SK-N-MC (cell line): ENCODE results near the gene FAM53B.

Experiments used
- DNase-seq: peaks from one replicate; pipeline ENCODE4 v3.0.0-alpha.2; 2011; ENCODE audit warnings: low read depth, low spot score
- H3K27ac ChIP-seq: fragments of 200-600 bp; sonication (generic); 2 replicates; pipeline ENCODE4 v1.5.1; 2016; ENCODE audit warnings: mixed run types
- H3K36me3 ChIP-seq: fragments of 200-600 bp; sonication (generic); 2 replicates; pipeline ENCODE4 v1.6.1; 2017; ENCODE audit warnings: antibody characterized with exemption, low read length, mixed read lengths; ENCODE audit not compliant: insufficient read depth
- H3K4me3 ChIP-seq: fragments of 200-600 bp; sonication (generic); 2 replicates; pipeline ENCODE4 v1.5.1; 2016
- H3K9ac ChIP-seq: fragments of 200-600 bp; sonication (generic); 2 replicates; pipeline ENCODE4 v1.8.0; 2017; ENCODE audit warnings: mixed run types, mixed read lengths; ENCODE audit not compliant: insufficient read length
- H3K9me3 ChIP-seq: fragments of 200-600 bp; sonication (generic); 2 replicates; pipeline ENCODE4 v1.6.1; 2017; ENCODE audit warnings: low read depth, mild to moderate bottlenecking, antibody characterized with exemption, low read length, moderate library complexity, mixed read lengths
- EZH2 ChIP-seq: fragments of 200-600 bp; sonication (generic); IDR thresholded peaks from one replicate; pipeline ENCODE4 v1.6.1; 2017; ENCODE audit warnings: antibody characterized with exemption
- FOXP2 ChIP-seq: optimal IDR thresholded peaks from 2 replicates; pipeline ENCODE3; 2011; ENCODE audit warnings: mild to moderate bottlenecking, moderate library complexity; ENCODE audit not compliant: insufficient read depth; ENCODE audit errors: extremely low read length, control extremely low read depth
- POLR2AphosphoS5 ChIP-seq: IDR thresholded peaks from 2 replicates; pipeline ENCODE4 v1.6.1; 2012; ENCODE audit warnings: mild to moderate bottlenecking, low read depth, low read length, borderline replicate concordance

The FAM53B gene

GRCh38 chr10:124665091-124665490 lies 79.1 kb downstream of the FAM53B start:
- no peaks in the 10 kb centered on the region for H3K9me3 ChIP-seq
- no peak overlapping the region for H3K27ac ChIP-seq
- no peaks in the 10 kb centered on the region for H3K36me3 ChIP-seq
- no peak overlapping the region for H3K9ac ChIP-seq
- no peak overlapping the region for H3K4me3 ChIP-seq
- no peak for DNase-seq
- TF ChIP-seq EZH2 (no peak), POLR2AphosphoS5 (no peak), FOXP2 (no peak)

GRCh38 chr10:124663766-124664360 lies 80.3 kb downstream of the FAM53B start:
- Histone ChIP-seq H3K27ac (no peak overlapping the region), H3K4me3 (no peak overlapping the region), H3K36me3 (no peaks in the 10 kb centered on the region), H3K9me3 (no peaks in the 10 kb centered on the region), H3K9ac (no peak overlapping the region)
- DNase-seq = no peak
- TF ChIP-seq EZH2 = no peak
- TF ChIP-seq FOXP2 = no peak
- TF ChIP-seq POLR2AphosphoS5 = no peak

- TF ChIP-seq EZH2 (no peak), FOXP2 (no peak), POLR2AphosphoS5 (no peak)
- Histone ChIP-seq H3K9ac (no peak overlapping the region), H3K4me3 (no peak overlapping the region), H3K27ac (no peak overlapping the region), H3K9me3 (no peaks in the 10 kb centered on the region), H3K36me3 (no peaks in the 10 kb centered on the region)
- no peak for DNase-seq
Observed at GRCh38 chr10:124663228-124663627, 81.0 kb downstream of the FAM53B start.

- H3K9ac ChIP-seq = no peak overlapping the region
- no peaks in the 10 kb centered on the region for H3K9me3 ChIP-seq
- H3K36me3 ChIP-seq = no peaks in the 10 kb centered on the region
- DNase-seq = no peak
- H3K4me3 ChIP-seq = no peak overlapping the region
- H3K27ac ChIP-seq = no peak overlapping the region
- TF ChIP-seq POLR2AphosphoS5 (no peak), EZH2 (no peak), FOXP2 (no peak)
Observed at GRCh38 chr10:124661660-124662180, 82.5 kb downstream of the FAM53B start.

- Histone ChIP-seq H3K9ac (no peak overlapping the region), H3K27ac (no peak overlapping the region), H3K9me3 (no peaks in the 10 kb centered on the region), H3K4me3 (no peak overlapping the region), H3K36me3 (no peaks in the 10 kb centered on the region)
- DNase-seq = no peak
- TF ChIP-seq FOXP2 (no peak), EZH2 (no peak), POLR2AphosphoS5 (no peak)
Observed at GRCh38 chr10:124660404-124661125, 83.6 kb downstream of the FAM53B start.

GRCh38 chr10:124659380-124659779 lies 84.8 kb downstream of the FAM53B start:
- Histone ChIP-seq H3K9ac (no peak overlapping the region), H3K36me3 (no peaks in the 10 kb centered on the region), H3K9me3 (no peaks in the 10 kb centered on the region), H3K4me3 (no peak overlapping the region), H3K27ac (no peak overlapping the region)
- no peak for TF ChIP-seq FOXP2
- no peak for TF ChIP-seq POLR2AphosphoS5
- no peak for DNase-seq

GRCh38 chr10:124658591-124659242 lies 85.5 kb downstream of the FAM53B start:
- H3K9ac ChIP-seq = no peak overlapping the region
- no peak overlapping the region for H3K27ac ChIP-seq
- DNase-seq = no peak
- H3K36me3 ChIP-seq = no peaks in the 10 kb centered on the region
- no peak for TF ChIP-seq POLR2AphosphoS5
- no peak for TF ChIP-seq EZH2
- no peak for TF ChIP-seq FOXP2
- H3K9me3 ChIP-seq = no peaks in the 10 kb centered on the region
- no peak overlapping the region for H3K4me3 ChIP-seq

- TF ChIP-seq FOXP2 (no peak), POLR2AphosphoS5 (no peak), EZH2 (no peak)
- Histone ChIP-seq H3K9ac (no peak overlapping the region), H3K27ac (no peak overlapping the region)
Observed at GRCh38 chr10:124657806-124658205, 86.4 kb downstream of the FAM53B start.

More at GRCh38 chr10:124657806-124658205, 86.4 kb downstream of the FAM53B start:
- H3K36me3 ChIP-seq = no peaks in the 10 kb centered on the region
- no peak overlapping the region for H3K4me3 ChIP-seq
- DNase-seq = no peak
- H3K9me3 ChIP-seq = no peaks in the 10 kb centered on the region
